ENCODE measurements around the gene ADARB1. TPM values are rescaled to one million over a fixed set of nuclear protein-coding genes. Genes with fewer than 3 reads are reported as not detected.

The ADARB1 gene
- polyA plus RNA-seq, 4 donors, result 1.1 to 8.3 (median 3.8) TPM

DNA sequence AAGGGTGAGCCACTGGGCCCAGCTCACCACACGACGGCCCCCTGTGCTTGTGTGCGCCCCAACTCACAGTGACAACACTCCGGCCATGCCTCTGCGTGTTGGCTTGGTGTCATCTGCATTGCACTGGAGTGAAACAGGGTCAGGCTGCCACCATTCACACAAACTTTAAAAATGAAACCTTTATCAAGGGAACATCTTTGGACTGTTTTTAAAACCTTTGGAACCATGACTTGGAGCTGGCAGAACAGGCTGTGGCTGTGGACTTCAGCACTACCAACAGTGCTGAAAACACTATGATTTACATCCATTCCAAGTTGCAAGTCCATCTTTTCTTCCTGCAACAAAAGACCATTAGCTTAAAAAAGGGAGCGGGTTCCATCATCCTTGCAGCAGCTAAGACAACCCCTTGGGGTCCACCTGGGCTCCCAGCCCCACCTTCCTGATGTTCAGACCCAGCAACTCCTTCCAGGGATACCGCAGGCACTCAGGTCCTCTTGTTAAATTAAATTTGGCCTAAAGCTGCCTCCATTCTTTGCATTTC is 187.7 kb downstream of the ADARB1 start:
- WGBS, 3 donors, result 32 to 72% (median 48%) methylated on average over 7 of the region's 7 CpGs
- no peak overlapping the region for H3K4me3 ChIP-seq (ENCODE audit: low read depth in 1 of 3, low read length in 3 of 3)
- FAIRE-seq, result no peak
- H3K36me3 ChIP-seq (ENCODE audit: control insufficient read depth in 3 of 3, insufficient read depth in 2 of 3, low read depth in 1 of 3, low read length in 3 of 3), result peaks cover 5 to 44% (median 9%) of the 10 kb centered on the region in 3 donors
- DNase-seq, result peak; percentile 41 to 76
- peaks cover 0 to 14% (median 2%) of the 10 kb centered on the region in 3 donors for H3K27me3 ChIP-seq (ENCODE audit: control insufficient read depth in 3 of 3, insufficient read depth in 3 of 3, low read length in 3 of 3)
- no peaks in the 10 kb centered on the region for H3K9me3 ChIP-seq (ENCODE audit: control insufficient read depth in 2 of 2, insufficient read depth in 1 of 2, low read depth in 1 of 2, low read length in 1 of 2)
- peak overlapping the region in 2 of 3 donors; percentile 6 to 33 for H3K27ac ChIP-seq (ENCODE audit: low read depth in 1 of 3, low read length in 2 of 3)
- H3K4me1 ChIP-seq (ENCODE audit: control insufficient read depth in 3 of 3, insufficient read depth in 2 of 3, low read depth in 1 of 3, low read length in 2 of 3), result peaks cover 0 to 5% (median 0%) of the 10 kb centered on the region in 3 donors

DNA sequence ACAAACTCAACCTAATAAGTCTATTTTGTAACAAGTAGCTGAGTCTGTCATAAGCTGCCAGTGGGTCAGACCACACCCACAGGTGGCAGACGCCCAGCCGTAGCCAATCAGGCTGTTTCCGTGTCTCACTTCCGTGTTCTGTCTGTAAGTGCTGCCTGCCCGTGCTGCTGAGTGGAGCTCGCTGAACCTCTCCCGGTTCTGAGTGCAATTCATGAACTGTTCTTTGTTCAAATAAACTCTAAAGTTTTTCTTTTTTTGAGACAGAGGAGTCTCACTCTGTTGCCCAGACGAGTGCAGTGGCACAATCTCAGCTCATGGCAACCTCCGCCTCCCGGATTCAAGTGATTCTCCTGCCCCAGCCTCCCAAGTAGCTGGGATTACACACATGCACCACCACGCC is 188.2 kb downstream of the ADARB1 start:
- 24 to 68% (median 46%) methylated on average over 11 of the region's 11 CpGs for whole genome bisulfite sequencing, 3 donors
- H3K27ac ChIP-seq (ENCODE audit: low read depth in 1 of 3, low read length in 2 of 3), result peak overlapping the region in 2 of 3 donors; percentile 6 to 33
- FAIRE-seq (no peak), DNase-seq (peak in 1 of 2 donors; percentile 93)
- H3K36me3 ChIP-seq (ENCODE audit: control insufficient read depth in 3 of 3, insufficient read depth in 2 of 3, low read depth in 1 of 3, low read length in 3 of 3), result peaks cover 8 to 49% (median 9%) of the 10 kb centered on the region in 3 donors
- H3K9me3 ChIP-seq (ENCODE audit: control insufficient read depth in 2 of 2, insufficient read depth in 1 of 2, low read depth in 1 of 2, low read length in 1 of 2), result no peaks in the 10 kb centered on the region
- peaks cover 0 to 10% (median 2%) of the 10 kb centered on the region in 3 donors for H3K27me3 ChIP-seq (ENCODE audit: control insufficient read depth in 3 of 3, insufficient read depth in 3 of 3, low read length in 3 of 3)
- peaks cover 0 to 5% (median 0%) of the 10 kb centered on the region in 3 donors for H3K4me1 ChIP-seq (ENCODE audit: control insufficient read depth in 3 of 3, insufficient read depth in 2 of 3, low read depth in 1 of 3, low read length in 2 of 3)
- H3K4me3 ChIP-seq (ENCODE audit: low read depth in 1 of 3, low read length in 3 of 3), result no peak overlapping the region

DNA sequence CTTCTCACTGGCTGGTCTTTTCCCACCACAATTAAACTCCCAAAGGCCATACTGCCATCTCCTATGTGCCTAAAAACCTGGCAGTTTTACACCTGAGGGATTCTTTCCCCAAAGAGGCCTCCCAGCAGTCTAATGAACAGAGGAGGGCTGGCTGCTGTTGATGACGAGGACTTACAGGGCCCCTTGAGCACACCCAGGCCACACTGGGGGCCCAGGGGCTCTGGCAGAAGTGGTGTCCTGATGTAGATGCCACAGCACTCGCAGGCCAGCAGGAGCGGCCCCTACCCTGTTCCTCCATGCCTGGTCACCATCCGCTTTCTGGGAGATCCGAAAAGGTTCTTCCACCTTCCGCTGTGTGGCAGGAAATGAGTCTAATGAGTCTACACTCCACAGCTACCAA is 189.2 kb downstream of the ADARB1 start:
- no peaks in the 10 kb centered on the region for H3K9me3 ChIP-seq (ENCODE audit: control insufficient read depth in 2 of 2, insufficient read depth in 1 of 2, low read depth in 1 of 2, low read length in 1 of 2)
- peaks cover 8 to 51% (median 9%) of the 10 kb centered on the region in 3 donors for H3K36me3 ChIP-seq (ENCODE audit: control insufficient read depth in 3 of 3, insufficient read depth in 2 of 3, low read depth in 1 of 3, low read length in 3 of 3)

DNA sequence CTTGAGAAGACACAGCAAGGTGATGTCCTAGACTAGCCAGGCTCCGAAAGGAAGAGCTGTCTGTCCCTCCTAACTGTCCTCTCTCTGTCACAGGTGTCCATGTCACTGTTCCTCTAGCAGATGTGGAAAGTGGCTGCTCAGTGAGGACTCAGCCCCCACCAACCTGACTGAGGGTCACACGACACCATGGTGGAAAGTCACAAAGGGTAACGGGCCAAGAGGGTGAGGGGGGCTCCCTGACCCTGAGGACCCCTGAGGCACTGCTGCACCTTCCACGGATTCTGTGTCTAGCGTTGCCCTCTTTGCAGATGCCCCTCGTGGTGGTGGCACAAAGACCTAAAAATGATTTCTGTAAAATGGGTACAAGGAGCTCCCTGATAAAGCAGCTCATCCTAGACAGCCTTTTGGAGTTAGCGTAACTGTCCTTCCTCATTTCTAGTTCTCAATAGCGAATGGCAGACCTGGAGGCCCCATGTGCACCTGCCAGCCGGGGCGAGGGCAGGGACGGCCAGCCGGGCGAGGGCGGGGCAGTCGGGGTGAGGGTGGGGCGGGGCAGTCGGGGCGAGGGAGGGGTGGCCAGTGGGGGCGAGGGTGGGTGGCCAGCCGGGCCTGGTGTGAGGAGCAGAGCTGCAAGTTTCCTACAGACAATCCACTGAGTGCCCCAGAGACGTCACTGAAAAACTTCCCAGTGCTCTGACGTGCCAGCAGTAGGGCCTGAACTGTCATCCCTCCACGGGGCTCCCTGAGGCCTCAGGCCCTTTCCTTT is 189.9 kb downstream of the ADARB1 start:
- Histone ChIP-seq H3K9me3 (ENCODE audit: control insufficient read depth in 2 of 2, insufficient read depth in 1 of 2, low read depth in 1 of 2, low read length in 1 of 2) (no peaks in the 10 kb centered on the region), H3K27ac (ENCODE audit: low read depth in 1 of 3, low read length in 2 of 3) (no peak overlapping the region), H3K4me1 (ENCODE audit: control insufficient read depth in 3 of 3, insufficient read depth in 2 of 3, low read depth in 1 of 3, low read length in 2 of 3) (peaks cover 0 to 5% (median 0%) of the 10 kb centered on the region in 3 donors), H3K36me3 (ENCODE audit: control insufficient read depth in 3 of 3, insufficient read depth in 2 of 3, low read depth in 1 of 3, low read length in 3 of 3) (peaks cover 8 to 51% (median 9%) of the 10 kb centered on the region in 3 donors), H3K27me3 (ENCODE audit: control insufficient read depth in 3 of 3, insufficient read depth in 3 of 3, low read length in 3 of 3) (no peaks in the 10 kb centered on the region), H3K4me3 (ENCODE audit: low read depth in 1 of 3, low read length in 3 of 3) (no peak overlapping the region)
- FAIRE-seq, result no peak
- DNase-seq, result no peak
- WGBS, 3 donors, result 53 to 80% (median 54%) methylated on average over 22 to 23 of the region's 23 CpGs

More for the DNA sequence above, 189.2 kb downstream of the ADARB1 start:
- FAIRE-seq, result no peak
- DNase-seq, result no peak
- Histone ChIP-seq H3K27me3 (ENCODE audit: control insufficient read depth in 3 of 3, insufficient read depth in 3 of 3, low read length in 3 of 3) (peaks cover 0 to 1% (median under 1%) of the 10 kb centered on the region in 3 donors), H3K4me1 (ENCODE audit: control insufficient read depth in 3 of 3, insufficient read depth in 2 of 3, low read depth in 1 of 3, low read length in 2 of 3) (peaks cover 0 to 5% (median 0%) of the 10 kb centered on the region in 3 donors), H3K27ac (ENCODE audit: low read depth in 1 of 3, low read length in 2 of 3) (no peak overlapping the region), H3K4me3 (ENCODE audit: low read depth in 1 of 3, low read length in 3 of 3) (no peak overlapping the region)
- WGBS, 3 donors, result 89 to 95% (median 89%) methylated on average over 6 of the region's 6 CpGs

DNA sequence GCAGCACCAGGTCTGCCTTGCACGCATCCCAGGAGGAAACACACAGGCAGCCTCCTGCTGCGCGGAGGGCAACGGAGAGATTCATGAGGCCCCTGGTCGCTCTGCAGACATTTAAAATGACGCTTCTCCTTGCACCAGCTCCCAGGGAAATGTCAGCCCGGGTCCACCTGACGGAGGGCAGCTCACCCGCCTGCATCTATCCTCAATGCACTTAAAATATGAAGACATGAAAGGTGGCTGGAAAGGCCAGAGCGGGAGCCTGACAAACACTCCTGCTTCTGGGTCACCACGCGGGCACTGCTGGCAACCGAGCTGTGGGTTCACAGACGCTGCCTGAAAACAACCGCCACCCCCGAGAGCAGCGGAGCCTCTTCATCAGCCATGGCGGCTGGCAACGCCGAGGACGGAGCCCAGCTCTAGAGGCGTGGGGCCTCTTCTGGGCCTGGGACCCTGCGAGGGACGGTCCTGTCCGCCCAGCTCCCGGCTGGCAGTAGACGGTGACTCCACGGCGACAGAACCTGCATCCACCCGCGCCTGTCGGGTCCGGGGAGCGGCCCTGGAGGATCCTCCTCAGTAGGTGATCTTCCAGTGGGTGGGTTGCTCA is 190.6 kb downstream of the ADARB1 start:
- whole genome bisulfite sequencing, 3 donors, result 94 to 95% (median 94%) methylated on average over 34 of the region's 34 CpGs
- FAIRE-seq, result no peak
- Histone ChIP-seq H3K27ac (ENCODE audit: low read depth in 1 of 3, low read length in 2 of 3) (no peak overlapping the region), H3K36me3 (ENCODE audit: control insufficient read depth in 3 of 3, insufficient read depth in 2 of 3, low read depth in 1 of 3, low read length in 3 of 3) (peaks cover 8 to 56% (median 9%) of the 10 kb centered on the region in 3 donors), H3K4me3 (ENCODE audit: low read depth in 1 of 3, low read length in 3 of 3) (no peak overlapping the region), H3K27me3 (ENCODE audit: control insufficient read depth in 3 of 3, insufficient read depth in 3 of 3, low read length in 3 of 3) (no peaks in the 10 kb centered on the region), H3K9me3 (ENCODE audit: control insufficient read depth in 2 of 2, insufficient read depth in 1 of 2, low read depth in 1 of 2, low read length in 1 of 2) (no peaks in the 10 kb centered on the region), H3K4me1 (ENCODE audit: control insufficient read depth in 3 of 3, insufficient read depth in 2 of 3, low read depth in 1 of 3, low read length in 2 of 3) (peaks cover 0 to 5% (median 0%) of the 10 kb centered on the region in 3 donors)
- DNase-seq, result no peak

DNA sequence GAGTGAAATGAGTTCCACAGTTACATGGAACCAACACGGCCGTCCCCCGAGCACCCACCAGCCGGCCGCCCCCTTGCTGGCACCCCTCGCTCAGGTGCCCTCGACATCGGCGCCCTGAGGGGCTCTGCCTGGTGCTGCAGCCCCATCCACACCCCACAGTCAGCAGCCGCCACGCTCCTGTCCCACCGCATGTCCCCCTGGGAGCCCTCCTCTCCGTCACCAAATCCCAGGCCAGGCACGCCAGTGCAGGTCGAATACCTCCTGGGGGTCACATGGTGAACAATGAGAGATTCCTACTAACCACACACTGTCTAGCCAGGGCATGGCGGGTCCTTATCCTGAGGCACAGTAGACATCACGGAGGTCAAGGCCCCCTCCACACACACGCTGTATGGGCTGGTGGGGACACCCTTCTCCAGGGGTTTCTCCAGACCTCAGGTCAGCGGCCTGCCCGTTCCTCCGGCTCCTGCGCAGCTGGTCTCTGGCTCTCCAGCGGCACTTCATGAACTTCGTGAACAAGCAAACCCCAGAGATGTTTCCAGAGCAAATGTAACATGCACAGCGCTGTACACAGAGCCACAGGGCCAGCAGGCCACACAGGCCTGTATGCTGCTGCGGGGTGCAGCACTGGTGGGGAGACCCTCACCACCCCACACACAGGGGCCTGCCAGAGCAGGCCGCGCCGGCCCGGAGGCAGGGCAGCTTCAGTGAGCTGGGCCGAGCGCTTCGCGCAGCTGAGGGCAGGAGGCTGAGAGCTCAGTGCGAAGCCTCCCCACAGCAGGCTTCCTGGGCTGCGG is 191.5 kb downstream of the ADARB1 start:
- peaks cover 0 to 7% of the 10 kb centered on the region in 2 donors for H3K9me3 ChIP-seq (ENCODE audit: control insufficient read depth in 2 of 2, insufficient read depth in 1 of 2, low read depth in 1 of 2, low read length in 1 of 2)
- H3K27me3 ChIP-seq (ENCODE audit: control insufficient read depth in 3 of 3, insufficient read depth in 3 of 3, low read length in 3 of 3), result no peaks in the 10 kb centered on the region
- H3K27ac ChIP-seq (ENCODE audit: low read depth in 1 of 3, low read length in 2 of 3), result peak overlapping the region in 1 of 3 donors; percentile 69
- peaks cover 8 to 63% (median 17%) of the 10 kb centered on the region in 3 donors for H3K36me3 ChIP-seq (ENCODE audit: control insufficient read depth in 3 of 3, insufficient read depth in 2 of 3, low read depth in 1 of 3, low read length in 3 of 3)
- peaks cover 0 to 5% (median 0%) of the 10 kb centered on the region in 3 donors for H3K4me1 ChIP-seq (ENCODE audit: control insufficient read depth in 3 of 3, insufficient read depth in 2 of 3, low read depth in 1 of 3, low read length in 2 of 3)
- DNase-seq, result no peak
- no peak overlapping the region for H3K4me3 ChIP-seq (ENCODE audit: low read depth in 1 of 3, low read length in 3 of 3)
- 91 to 95% (median 94%) methylated on average over 28 to 36 of the region's 36 CpGs for WGBS, 3 donors
- no peak for FAIRE-seq

DNA sequence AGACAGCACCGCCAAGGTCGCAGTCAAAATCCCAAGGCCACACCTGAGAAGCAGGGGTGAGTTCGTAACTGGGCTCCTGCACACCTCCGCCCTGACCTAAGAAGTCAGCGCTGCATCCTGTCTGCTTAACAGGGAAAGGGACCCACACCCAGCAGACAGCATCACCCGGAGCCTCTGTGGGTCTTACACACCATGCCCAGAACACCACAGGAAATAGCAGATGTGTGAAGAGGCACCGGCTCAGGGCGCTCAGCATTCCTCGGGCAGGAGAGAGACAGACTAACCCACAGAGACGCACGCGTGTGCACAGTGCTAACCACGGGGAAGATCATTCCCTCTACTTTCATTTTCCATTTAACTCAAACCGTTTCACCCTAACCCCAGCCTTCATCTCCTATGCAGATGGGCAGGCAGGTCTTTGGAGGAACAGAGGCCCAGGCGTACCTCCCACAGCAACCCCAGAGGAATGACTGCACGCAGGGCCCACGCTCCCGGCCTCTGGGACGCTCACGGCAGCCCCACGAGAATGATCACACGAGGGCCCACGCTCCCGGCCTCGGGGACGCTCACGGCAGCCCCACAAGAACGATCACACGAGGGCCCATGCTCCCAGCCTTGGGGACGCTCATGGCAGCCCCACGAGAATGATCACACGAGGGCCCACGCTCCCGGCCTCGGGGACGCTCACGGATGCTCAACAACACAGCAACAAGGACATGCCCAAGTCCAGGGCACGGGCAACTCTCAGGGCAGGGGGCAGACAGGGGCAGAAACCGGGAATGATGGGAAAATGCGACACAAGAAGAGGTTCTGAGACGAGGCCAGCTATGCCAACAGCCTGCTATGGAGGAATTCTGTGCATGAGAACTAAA is 192.4 kb downstream of the ADARB1 start:
- peak overlapping the region in 1 of 3 donors; percentile 69 for H3K27ac ChIP-seq (ENCODE audit: low read depth in 1 of 3, low read length in 2 of 3)
- H3K4me1 ChIP-seq (ENCODE audit: control insufficient read depth in 3 of 3, insufficient read depth in 2 of 3, low read depth in 1 of 3, low read length in 2 of 3), result peaks cover 0 to 5% (median 0%) of the 10 kb centered on the region in 3 donors
- WGBS, 3 donors, result 79 to 91% (median 82%) methylated on average over 41 of the region's 41 CpGs
- peaks cover 0 to 11% of the 10 kb centered on the region in 2 donors for H3K9me3 ChIP-seq (ENCODE audit: control insufficient read depth in 2 of 2, insufficient read depth in 1 of 2, low read depth in 1 of 2, low read length in 1 of 2)
- no peaks in the 10 kb centered on the region for H3K27me3 ChIP-seq (ENCODE audit: control insufficient read depth in 3 of 3, insufficient read depth in 3 of 3, low read length in 3 of 3)
- no peak for FAIRE-seq
- peaks cover 8 to 63% (median 20%) of the 10 kb centered on the region in 3 donors for H3K36me3 ChIP-seq (ENCODE audit: control insufficient read depth in 3 of 3, insufficient read depth in 2 of 3, low read depth in 1 of 3, low read length in 3 of 3)
- H3K4me3 ChIP-seq (ENCODE audit: low read depth in 1 of 3, low read length in 3 of 3), result no peak overlapping the region
- DNase-seq, result peak in 1 of 2 donors; percentile 39
